Mammary epithelial cell (primary cell): ENCODE measurements around the gene RO60.

ENCODE experiments used
- CTCF ChIP-seq, 2 donors: IDR thresholded peaks in 1 of 2; conservative IDR thresholded peaks in 1 of 2; 2 replicates each; pipeline ENCODE4 v1.5.1; 2011 to 2012; ENCODE audit warnings: inconsistent platforms in 2 of 2, low read length in 2 of 2, mild to moderate bottlenecking in 2 of 2, control low read depth in 1 of 2, low read depth in 1 of 2; ENCODE audit not compliant: insufficient read depth in 1 of 2; ENCODE audit errors: extremely low read depth in 1 of 2
- EZH2 ChIP-seq: IDR thresholded peaks from 2 replicates; pipeline ENCODE4 v1.6.1; 2012; ENCODE audit warnings: low read length, inconsistent platforms, borderline replicate concordance

- TF ChIP-seq CTCF (conservative IDR thresholded peaks at IDR 0.05 in 1 of 2, IDR thresholded peaks at IDR 0.05 in 1 of 2; ENCODE audit: extremely low read depth in 1 of 2, insufficient read depth in 1 of 2, low read depth in 1 of 2, low read length in 2 of 2), result no peak
- no peak for TF ChIP-seq EZH2
Measured at GRCh38 chr1:193066606-193067005, 7.2 kb downstream of the RO60 start.
